Activated CD4-positive, alpha-beta memory T cell treated with anti-CD3 and anti-CD28 coated beads for 36 hours (primary cell): Measurements from ENCODE around the gene MEIOC. TPM values are rescaled to one million over a fixed set of nuclear protein-coding genes. Genes with fewer than 3 reads are reported as not detected.
"Not testable (repeated sequence)": the region's sequence is repeated elsewhere in the genome, so short reads cannot be mapped to it uniquely, and the experiment has no call there.

ENCODE experiments used
- CTCF ChIA-PET: fragments of 350-600 bp; sonication (Branson Sonifier 250); formaldehyde crosslinking; loops from one replicate; lab custom pipeline; 2021; ENCODE audit warnings: antibody characterized with exemption, inconsistent platforms; lab: Charles Lee
- POLR2A ChIA-PET: fragments of 350-600 bp; sonication (Branson Sonifier 250); formaldehyde crosslinking; loops from one replicate; lab custom pipeline; 2021; ENCODE audit warnings: antibody characterized with exemption; lab: Charles Lee
- DNase-seq: peaks from one replicate; pipeline ENCODE4 v3.0.0-alpha.2; 2020
- H3K27ac Mint-ChIP-seq: one replicate; pipeline ENCODE4 v1.8.0; 2021; ENCODE audit warnings: mixed read lengths
- H3K27me3 Mint-ChIP-seq: one replicate; pipeline ENCODE4 v1.8.0; 2021; ENCODE audit warnings: mixed read lengths
- H3K36me3 Mint-ChIP-seq: one replicate; pipeline ENCODE4 v1.8.0; 2021; ENCODE audit warnings: mixed read lengths
- H3K4me1 Mint-ChIP-seq: one replicate; pipeline ENCODE4 v1.8.0; 2021; ENCODE audit warnings: low read depth, mixed read lengths
- H3K4me3 Mint-ChIP-seq: one replicate; pipeline ENCODE4 v1.8.0; 2021; ENCODE audit warnings: mild to moderate bottlenecking, mixed read lengths
- H3K9me3 Mint-ChIP-seq: one replicate; pipeline ENCODE4 v1.8.0; 2021; ENCODE audit warnings: mixed read lengths
- intact Hi-C: fragments of 100-400 bp; cut with micrococcal nuclease; formaldehyde crosslinking; loops from one replicate; pipeline ENCODE4 v1.15.1; 2023
- total RNA-seq, 2 experiments: library from RNA; stranded (reverse); gene quantifications; one replicate each; pipeline ENCODE4 v1.2.3, GENCODE V29; 2021

Gene MEIOC
- total RNA-seq, 2 experiments from 2014 or later, result 0.33 to 0.46 TPM

DNA sequence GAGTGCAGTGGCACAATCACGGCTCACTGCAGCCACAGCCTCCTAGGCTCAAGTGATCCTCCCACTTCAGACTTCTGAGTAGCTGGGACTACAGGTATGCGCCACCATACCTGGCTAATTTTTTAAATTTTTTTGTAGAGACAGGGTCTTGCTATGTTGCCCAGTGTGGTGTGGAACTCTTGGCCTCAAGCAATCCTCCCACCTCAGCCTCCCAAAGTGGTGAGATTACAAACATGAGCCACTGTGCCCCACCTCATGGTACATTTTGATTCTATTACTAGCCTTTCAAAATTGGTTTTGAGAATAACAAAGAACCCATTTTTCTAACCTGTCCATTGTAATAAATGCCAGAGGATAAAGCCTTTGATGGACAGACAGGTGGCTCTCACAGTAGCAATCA is 31.9 kb downstream of the MEIOC start:
- H3K27me3 Mint-ChIP-seq, result no peaks in the 10 kb centered on the region
- peaks cover 32% of the 10 kb centered on the region for H3K4me1 Mint-ChIP-seq
- ChIA-PET POLR2A (interaction anchor here (0.8 to 1.4 kb wide), 2 partner anchors 20 to 211 kb away, joined by 3 to 4 read pairs; partner anchors contain the start of genes DBF4B and EFTUD2), CTCF (interaction anchor here (0.5 to 1.1 kb wide), 2 partner anchors 16 to 154 kb away, joined by 3 read pairs; no protein-coding TSS in a partner anchor)
- H3K9me3 Mint-ChIP-seq, result no peaks in the 10 kb centered on the region
- DNase-seq, result no peak
- peak overlapping the region; percentile 99 for H3K4me3 Mint-ChIP-seq
- peaks cover 10% of the 10 kb centered on the region for H3K36me3 Mint-ChIP-seq
- H3K27ac Mint-ChIP-seq, result no peak overlapping the region
- intact Hi-C loops, result no loop called here

- CTCF ChIA-PET, result interaction anchor here (0.5 to 2.9 kb wide), 3 partner anchors 17 to 155 kb away, joined by 3 to 10 read pairs (median 3); partner anchors contain the start of gene DBF4B
- Mint-ChIP-seq H3K27ac (peak overlapping the region; percentile 67), H3K4me3 (peak overlapping the region; percentile 99), H3K4me1 (peaks cover 28% of the 10 kb centered on the region), H3K36me3 (peaks cover 3% of the 10 kb centered on the region), H3K9me3 (no peaks in the 10 kb centered on the region), H3K27me3 (no peaks in the 10 kb centered on the region)
- peak; percentile 10 for DNase-seq
- intact Hi-C loops, result loop anchor here (1.0 kb wide), 1 partner anchor 19 kb away; the partner anchor contains the start of gene DBF4B
- POLR2A ChIA-PET, result interaction anchor here (0.8 to 1.4 kb wide), 2 partner anchors 19 to 210 kb away, joined by 3 to 4 read pairs; partner anchors contain the start of genes DBF4B and EFTUD2
Observed at GRCh38 chr17:44688675-44689476, 32.6 kb downstream of the MEIOC start.

DNA sequence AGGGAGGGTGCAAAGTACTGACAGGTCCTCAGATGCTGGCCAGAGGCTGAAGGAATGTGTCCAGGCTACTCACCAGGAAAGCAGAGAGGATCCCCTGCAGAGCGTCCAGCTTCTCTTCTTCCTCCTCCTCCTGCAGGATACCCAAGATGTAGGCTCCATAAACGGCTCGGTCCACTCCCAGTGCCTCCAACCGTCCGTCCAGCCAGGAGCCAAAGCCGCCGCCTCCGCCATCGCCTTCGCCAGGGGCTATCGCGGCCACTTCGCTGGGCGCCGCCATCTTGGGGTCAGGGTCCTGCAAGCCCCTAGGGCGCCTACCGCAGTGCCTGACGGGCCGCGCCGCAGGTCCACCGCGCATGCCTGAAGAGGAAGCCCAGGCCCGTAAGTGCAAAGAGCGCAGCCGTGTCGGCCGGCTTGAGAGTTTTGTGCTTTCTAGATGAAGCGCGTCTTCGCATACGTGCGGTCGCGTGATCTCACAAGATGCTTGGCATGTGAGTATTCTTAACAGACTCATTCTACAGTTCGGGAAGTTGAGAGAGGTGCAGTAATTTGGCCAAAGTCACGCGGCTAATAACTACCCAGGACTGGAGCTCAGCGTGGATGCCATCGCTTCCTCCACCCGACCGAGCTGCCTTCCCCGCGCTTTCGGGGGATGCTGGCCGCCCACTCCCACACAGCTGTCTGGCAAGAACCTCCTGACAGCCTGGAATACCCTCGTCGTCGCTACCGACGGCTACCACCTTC is 33.4 kb downstream of the MEIOC start, which contains the start of gene CCDC43:
TSS of gene CCDC43 (minus strand) at position 300 of the 741 bp plus-strand sequence. CDS start at position 277, 23 bp downstream.
- peak; percentile 95 for DNase-seq
- intact Hi-C loops, result loop anchor here (1.0 kb wide), 1 partner anchor 19 kb away; the partner anchor contains the start of gene DBF4B
- H3K9me3 Mint-ChIP-seq, result no peaks in the 10 kb centered on the region
- POLR2A ChIA-PET, result interaction anchor here (0.8 to 2.0 kb wide), 3 partner anchors 19 to 209 kb away, joined by 3 to 8 read pairs (median 4); partner anchors contain the start of genes DBF4B, EFTUD2 and GPATCH8
- peaks cover 2% of the 10 kb centered on the region for H3K36me3 Mint-ChIP-seq
- H3K4me1 Mint-ChIP-seq, result peaks cover 28% of the 10 kb centered on the region
- CTCF ChIA-PET, result interaction anchor here (1.1 to 2.9 kb wide), 2 partner anchors 19 to 156 kb away, joined by 3 to 10 read pairs; partner anchors contain the start of gene DBF4B
- H3K4me3 Mint-ChIP-seq, result peak within 1 kb of the TSS; percentile 99
- H3K27ac Mint-ChIP-seq, result peak within 1 kb of the TSS; percentile 91
- H3K27me3 Mint-ChIP-seq, result no peaks in the 10 kb centered on the region

DNA sequence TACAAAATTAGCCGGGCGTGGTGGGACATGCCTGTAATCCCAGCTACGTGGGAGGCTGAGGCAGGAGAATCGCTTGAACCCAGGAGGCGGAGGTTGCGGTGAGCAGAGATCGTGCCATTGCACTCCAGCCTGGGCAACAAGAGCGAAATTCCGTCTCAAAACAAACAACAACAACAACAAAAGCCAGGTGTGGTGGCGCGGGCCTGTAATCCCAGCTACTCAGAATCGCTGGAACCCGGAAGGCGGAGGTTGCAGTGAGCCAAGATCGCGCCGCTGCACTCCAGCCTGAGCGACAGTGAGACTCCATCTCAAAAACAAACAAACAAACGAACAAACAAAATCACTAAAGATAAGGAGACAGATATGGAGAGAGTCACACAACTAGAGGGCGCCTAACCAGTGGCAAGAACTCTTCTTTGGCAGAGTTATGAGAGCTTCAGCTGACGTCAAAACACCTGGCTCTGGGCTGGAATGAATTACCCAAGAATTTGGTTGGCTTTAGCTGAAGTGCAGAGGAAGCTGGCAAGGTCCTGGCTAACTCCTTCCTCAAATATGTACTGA is 34.6 kb downstream of the MEIOC start:
- ChIA-PET CTCF (interaction anchor here (0.8 to 2.9 kb wide), 5 partner anchors 10 to 158 kb away, joined by 3 to 10 read pairs (median 3); partner anchors contain the start of gene DBF4B), POLR2A (interaction anchor here (0.8 to 2.0 kb wide), 2 partner anchors 9 to 18 kb away, joined by 3 to 8 read pairs; partner anchors contain the start of gene DBF4B)
- H3K9me3 Mint-ChIP-seq, H3K27ac Mint-ChIP-seq, intact Hi-C loops, H3K36me3 Mint-ChIP-seq, H3K27me3 Mint-ChIP-seq: not testable (repeated sequence)
- DNase-seq, result peak; percentile 38
- Mint-ChIP-seq H3K4me1 (peaks cover 28% of the 10 kb centered on the region), H3K4me3 (peak overlapping the region; percentile 35)

GRCh38 chr17:44693609-44694008 is 37.3 kb downstream of the MEIOC start:
- H3K27me3 Mint-ChIP-seq, result peaks cover 1% of the 10 kb centered on the region
- no peak for DNase-seq
- no peaks in the 10 kb centered on the region for H3K9me3 Mint-ChIP-seq
- ChIA-PET POLR2A (interaction anchor here (0.6 kb wide), 1 partner anchor 760 kb away, joined by 4 read pairs; no protein-coding TSS in a partner anchor), CTCF (interaction anchor here (1.1 kb wide), 1 partner anchor 160 kb away, joined by 4 read pairs; no protein-coding TSS in a partner anchor)
- H3K27ac Mint-ChIP-seq, result no peak overlapping the region
- peaks cover 2% of the 10 kb centered on the region for H3K36me3 Mint-ChIP-seq
- intact Hi-C loops, result no loop called here
- H3K4me1 Mint-ChIP-seq, result peaks cover 17% of the 10 kb centered on the region
- H3K4me3 Mint-ChIP-seq, result no peak overlapping the region

- H3K27ac Mint-ChIP-seq, H3K9me3 Mint-ChIP-seq, intact Hi-C loops, H3K36me3 Mint-ChIP-seq, DNase-seq, POLR2A ChIA-PET, H3K4me3 Mint-ChIP-seq, H3K4me1 Mint-ChIP-seq, H3K27me3 Mint-ChIP-seq: not testable (repeated sequence)
- CTCF ChIA-PET, result interaction anchor here (0.9 kb wide), 1 partner anchor 9 kb away, joined by 3 read pairs; no protein-coding TSS in a partner anchor
Observed at GRCh38 chr17:44700288-44700687, 44.0 kb downstream of the MEIOC start.

DNA sequence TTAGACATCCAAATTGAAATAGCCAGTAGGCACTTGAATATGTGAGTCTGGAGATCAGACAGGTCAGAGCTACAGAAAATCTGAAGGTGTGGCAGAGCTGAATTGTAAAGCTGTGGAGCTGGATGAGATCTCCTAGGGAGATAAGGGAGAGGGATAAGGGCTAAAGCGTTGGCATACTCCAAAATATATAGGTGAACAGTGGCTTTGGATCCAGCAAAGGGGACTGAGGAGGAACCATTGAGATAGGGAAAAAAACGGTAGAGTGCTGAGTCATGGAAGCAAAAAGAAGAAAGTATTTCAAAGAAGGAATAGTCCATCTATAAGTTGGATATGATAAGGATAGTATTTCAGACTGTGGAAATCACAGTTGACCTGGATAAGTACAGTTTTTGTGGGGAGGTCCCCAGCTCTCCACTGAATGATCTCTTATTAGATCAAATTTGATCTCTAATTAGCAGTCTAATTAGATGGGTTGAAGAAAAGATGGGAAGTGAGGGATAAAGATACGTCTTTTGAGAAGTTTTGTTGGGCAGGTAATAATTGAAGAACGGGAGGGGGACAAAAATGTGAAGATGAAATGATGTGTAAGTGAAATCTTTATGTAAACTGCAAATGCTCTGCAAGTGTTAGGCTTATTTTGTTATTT is 51.6 kb downstream of the MEIOC start:
- Mint-ChIP-seq H3K27ac (no peak overlapping the region), H3K4me1 (peaks cover 5% of the 10 kb centered on the region), H3K9me3 (no peaks in the 10 kb centered on the region), H3K27me3 (peaks cover 4% of the 10 kb centered on the region), H3K4me3 (no peak overlapping the region), H3K36me3 (no peaks in the 10 kb centered on the region)
- ChIA-PET CTCF (interaction anchor here (0.8 to 2.3 kb wide), 5 partner anchors 18 to 174 kb away, joined by 3 to 10 read pairs (median 4); partner anchors contain the start of gene CCDC43), POLR2A (interaction anchor here (1.1 to 1.4 kb wide), 5 partner anchors 10 to 353 kb away, joined by 3 to 8 read pairs (median 3); partner anchors contain the start of genes CCDC43 and NMT1)
- DNase-seq, result no peak
- intact Hi-C loops, result loop anchor here (1.0 kb wide), 2 partner anchors 19 to 191 kb away; partner anchors contain the start of genes CCDC43 and EFTUD2

- DNase-seq, result peak; percentile 89
- peaks cover 5% of the 10 kb centered on the region for H3K4me1 Mint-ChIP-seq
- CTCF ChIA-PET, result interaction anchor here (0.6 to 2.3 kb wide), 6 partner anchors 18 to 175 kb away, joined by 3 to 10 read pairs (median 4); partner anchors contain the start of gene CCDC43
- no peak within 1 kb of the TSS for H3K4me3 Mint-ChIP-seq
- H3K27ac Mint-ChIP-seq, result no peak within 1 kb of the TSS
- peaks cover 4% of the 10 kb centered on the region for H3K27me3 Mint-ChIP-seq
- intact Hi-C loops, result loop anchor here (1.0 kb wide), 2 partner anchors 19 to 191 kb away; partner anchors contain the start of genes CCDC43 and EFTUD2
- POLR2A ChIA-PET, result interaction anchor here (1.1 to 1.2 kb wide), 4 partner anchors 10 to 353 kb away, joined by 3 to 8 read pairs (median 3); partner anchors contain the start of genes CCDC43 and NMT1
- H3K36me3 Mint-ChIP-seq, result no peaks in the 10 kb centered on the region
- H3K9me3 Mint-ChIP-seq, result no peaks in the 10 kb centered on the region
Observed at GRCh38 chr17:44708401-44709263, 52.4 kb downstream of the MEIOC start, which contains the start of gene DBF4B. TSS of gene DBF4B (plus strand) at chr17:44708665. CDS start at chr17:44708821, 156 bp downstream.

DNA sequence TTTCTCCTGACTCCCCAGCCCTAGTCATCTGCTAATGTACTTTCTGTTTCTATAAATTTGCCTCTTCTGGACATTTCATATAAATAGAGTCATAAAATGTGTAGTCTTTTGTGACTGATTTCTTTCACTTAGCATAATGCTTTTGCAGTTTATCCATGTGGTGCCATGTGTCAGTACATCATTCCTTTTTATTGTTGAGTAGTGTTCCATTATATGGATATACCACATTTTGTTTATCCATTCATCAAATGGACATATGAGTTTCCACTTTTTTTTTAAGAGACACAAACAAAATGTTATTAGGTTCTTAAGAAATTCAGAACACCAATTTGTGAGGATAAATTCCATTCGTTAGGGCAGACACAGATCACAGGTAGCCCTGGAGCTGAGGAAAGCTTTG is 63.2 kb downstream of the MEIOC start:
- Mint-ChIP-seq H3K4me3 (no peak overlapping the region), H3K9me3 (no peaks in the 10 kb centered on the region), H3K36me3 (peaks cover 12% of the 10 kb centered on the region), H3K27ac (no peak overlapping the region), H3K27me3 (no peaks in the 10 kb centered on the region), H3K4me1 (no peaks in the 10 kb centered on the region)
- intact Hi-C loops, result no loop called here
- ChIA-PET CTCF (interaction anchor here (0.6 kb wide), 1 partner anchor 93 kb away, joined by 3 read pairs; no protein-coding TSS in a partner anchor), POLR2A (no interaction called here)
- DNase-seq, result no peak

GRCh38 chr17:44722254-44722653 is 66.0 kb downstream of the MEIOC start:
- no peak overlapping the region for H3K27ac Mint-ChIP-seq
- H3K9me3 Mint-ChIP-seq, result no peaks in the 10 kb centered on the region
- DNase-seq, result no peak
- no peaks in the 10 kb centered on the region for H3K27me3 Mint-ChIP-seq
- intact Hi-C loops, result no loop called here
- CTCF ChIA-PET, result no interaction called here
- POLR2A ChIA-PET, result no interaction called here
- H3K4me3 Mint-ChIP-seq, result no peak overlapping the region
- H3K36me3 Mint-ChIP-seq, result peaks cover 15% of the 10 kb centered on the region
- H3K4me1 Mint-ChIP-seq, result no peaks in the 10 kb centered on the region
